ENCODE measurements around the gene CDKN2B-AS1.

The CDKN2B-AS1 gene

GRCh38 chr9:22165144-22165543, 170.6 kb downstream of the CDKN2B-AS1 start:
- DNase-seq, result no peak

DNA sequence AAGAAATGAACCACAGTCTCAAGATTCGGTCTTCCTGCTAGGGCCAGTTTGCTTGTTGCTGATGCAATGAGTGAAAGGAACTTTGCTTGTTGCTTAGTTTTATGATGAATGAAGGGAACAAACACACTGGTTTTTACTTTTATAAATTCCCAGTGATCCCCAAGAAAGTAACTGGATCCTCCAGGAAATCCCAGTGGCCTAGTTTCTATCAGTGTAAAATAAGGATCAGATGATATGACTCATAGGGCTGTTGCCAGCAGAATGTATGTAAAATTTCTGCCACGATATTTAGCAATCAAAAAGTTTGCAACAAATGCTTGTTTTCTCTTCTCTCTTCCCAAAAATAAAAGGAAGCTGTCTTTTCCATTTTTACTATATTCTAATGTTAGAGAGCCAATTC, 174.7 kb downstream of the CDKN2B-AS1 start:
- no peak for DNase-seq

- DNase-seq, result no peak
Observed at GRCh38 chr9:22169727-22170503, 175.3 kb downstream of the CDKN2B-AS1 start.
